Measurements from ENCODE around the gene TMEM115. TPM values are rescaled to one million over a fixed set of nuclear protein-coding genes. Genes with fewer than 3 reads are reported as not detected.

TMEM115 gene
- total and polyA plus RNA-seq, 9 of the 15 experiments (the other 6 are each of a cell fraction or from before 2014, with no cell fraction given), result 1.6 to 26.9 (median 14.1) TPM

DNA sequence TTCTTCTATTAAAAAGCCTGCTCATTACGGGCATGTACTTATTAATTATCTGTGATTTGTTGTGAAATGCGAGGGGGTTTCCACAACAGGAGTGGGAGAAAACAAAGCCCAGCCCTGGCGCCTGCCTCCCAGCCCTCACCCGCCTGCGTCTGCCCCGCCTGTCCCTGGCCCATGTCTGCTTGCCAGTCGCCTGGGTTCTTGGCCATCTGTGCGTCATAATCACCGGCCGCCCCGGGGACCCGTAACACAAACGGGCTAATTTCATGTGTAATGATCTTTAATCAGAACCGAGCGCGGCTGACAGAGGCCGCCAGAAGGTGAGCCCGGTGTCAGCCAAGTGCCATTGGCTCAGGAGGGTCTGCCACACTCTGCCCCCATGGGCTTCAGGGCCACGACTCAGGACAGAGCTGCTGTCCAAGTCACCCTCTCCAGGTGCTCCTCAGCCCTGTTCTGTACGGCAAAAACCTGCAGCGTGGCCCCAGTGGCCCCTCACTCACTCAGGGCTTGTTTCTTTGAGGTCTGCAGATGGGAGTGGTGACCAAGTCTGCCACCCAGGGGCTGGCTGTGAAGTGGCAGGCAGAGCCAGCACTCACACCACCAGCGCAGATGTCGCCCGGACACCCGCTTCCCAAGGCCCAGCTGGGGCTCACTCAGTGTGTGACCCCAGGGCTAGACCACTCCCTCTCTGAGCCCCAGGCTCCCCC, 28.8 kb upstream of the TMEM115 start:
- BruUV-seq (replicated peaks), result no TSS peak
- TF ChIP-seq, protein P1, sequence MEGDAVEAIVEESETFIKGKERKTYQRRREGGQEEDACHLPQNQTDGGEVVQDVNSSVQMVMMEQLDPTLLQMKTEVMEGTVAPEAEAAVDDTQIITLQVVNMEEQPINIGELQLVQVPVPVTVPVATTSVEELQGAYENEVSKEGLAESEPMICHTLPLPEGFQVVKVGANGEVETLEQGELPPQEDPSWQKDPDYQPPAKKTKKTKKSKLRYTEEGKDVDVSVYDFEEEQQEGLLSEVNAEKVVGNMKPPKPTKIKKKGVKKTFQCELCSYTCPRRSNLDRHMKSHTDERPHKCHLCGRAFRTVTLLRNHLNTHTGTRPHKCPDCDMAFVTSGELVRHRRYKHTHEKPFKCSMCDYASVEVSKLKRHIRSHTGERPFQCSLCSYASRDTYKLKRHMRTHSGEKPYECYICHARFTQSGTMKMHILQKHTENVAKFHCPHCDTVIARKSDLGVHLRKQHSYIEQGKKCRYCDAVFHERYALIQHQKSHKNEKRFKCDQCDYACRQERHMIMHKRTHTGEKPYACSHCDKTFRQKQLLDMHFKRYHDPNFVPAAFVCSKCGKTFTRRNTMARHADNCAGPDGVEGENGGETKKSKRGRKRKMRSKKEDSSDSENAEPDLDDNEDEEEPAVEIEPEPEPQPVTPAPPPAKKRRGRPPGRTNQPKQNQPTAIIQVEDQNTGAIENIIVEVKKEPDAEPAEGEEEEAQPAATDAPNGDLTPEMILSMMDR (IDR thresholded peaks at IDR 0.05 in 2 of 3, conservative IDR thresholded peaks at IDR 0.05 in 1 of 3; ENCODE audit: insufficient read depth in 2 of 3, low read depth in 1 of 3, low read length in 3 of 3), result peak; percentile 42 to 48 (median 46); a peak in 5 of 6 replicates
- no peak for TF ChIP-seq PTTG1 (tag; IDR thresholded peaks at IDR 0.05; ENCODE audit: low read depth)
- TF ChIP-seq RAD21 (CRISPR knock-in tag; conservative IDR thresholded peaks at IDR 0.05 in 1 of 2, IDR thresholded peaks at IDR 0.05 in 1 of 2), result peak in 1 of 2 experiments; percentile 43; a peak in 1 of 4 replicates
- no peak for TF ChIP-seq THRA (IDR thresholded peaks at IDR 0.05)
- TF ChIP-seq, protein P2, sequence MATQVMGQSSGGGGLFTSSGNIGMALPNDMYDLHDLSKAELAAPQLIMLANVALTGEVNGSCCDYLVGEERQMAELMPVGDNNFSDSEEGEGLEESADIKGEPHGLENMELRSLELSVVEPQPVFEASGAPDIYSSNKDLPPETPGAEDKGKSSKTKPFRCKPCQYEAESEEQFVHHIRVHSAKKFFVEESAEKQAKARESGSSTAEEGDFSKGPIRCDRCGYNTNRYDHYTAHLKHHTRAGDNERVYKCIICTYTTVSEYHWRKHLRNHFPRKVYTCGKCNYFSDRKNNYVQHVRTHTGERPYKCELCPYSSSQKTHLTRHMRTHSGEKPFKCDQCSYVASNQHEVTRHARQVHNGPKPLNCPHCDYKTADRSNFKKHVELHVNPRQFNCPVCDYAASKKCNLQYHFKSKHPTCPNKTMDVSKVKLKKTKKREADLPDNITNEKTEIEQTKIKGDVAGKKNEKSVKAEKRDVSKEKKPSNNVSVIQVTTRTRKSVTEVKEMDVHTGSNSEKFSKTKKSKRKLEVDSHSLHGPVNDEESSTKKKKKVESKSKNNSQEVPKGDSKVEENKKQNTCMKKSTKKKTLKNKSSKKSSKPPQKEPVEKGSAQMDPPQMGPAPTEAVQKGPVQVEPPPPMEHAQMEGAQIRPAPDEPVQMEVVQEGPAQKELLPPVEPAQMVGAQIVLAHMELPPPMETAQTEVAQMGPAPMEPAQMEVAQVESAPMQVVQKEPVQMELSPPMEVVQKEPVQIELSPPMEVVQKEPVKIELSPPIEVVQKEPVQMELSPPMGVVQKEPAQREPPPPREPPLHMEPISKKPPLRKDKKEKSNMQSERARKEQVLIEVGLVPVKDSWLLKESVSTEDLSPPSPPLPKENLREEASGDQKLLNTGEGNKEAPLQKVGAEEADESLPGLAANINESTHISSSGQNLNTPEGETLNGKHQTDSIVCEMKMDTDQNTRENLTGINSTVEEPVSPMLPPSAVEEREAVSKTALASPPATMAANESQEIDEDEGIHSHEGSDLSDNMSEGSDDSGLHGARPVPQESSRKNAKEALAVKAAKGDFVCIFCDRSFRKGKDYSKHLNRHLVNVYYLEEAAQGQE (IDR thresholded peaks at IDR 0.05; ENCODE audit: borderline replicate concordance), result peak; percentile 12; the same call in 1 of the 2 replicates
- TF ChIP-seq, protein P2 (CRISPR knock-in tag; IDR thresholded peaks at IDR 0.05; ENCODE audit: low read depth), result no peak
- 0 out of 4 replicates have a peak, but pooled peaks of 1 of the 2 experiments have one; percentile 8 for TF ChIP-seq NRF1 (conservative IDR thresholded peaks at IDR 0.05 in 1 of 2, IDR thresholded peaks at IDR 0.05 in 1 of 2)
- TF ChIP-seq STAT5A (IDR thresholded peaks at IDR 0.05; ENCODE audit: borderline replicate concordance, low read length), result no peak
- no peak for TF ChIP-seq BACH1 (tag; IDR thresholded peaks at IDR 0.05)

More for the DNA sequence above, 28.8 kb upstream of the TMEM115 start:
- intact Hi-C loops (cut with micrococcal nuclease), result no loop called here
- Histone ChIP-seq H3K27me3 (ENCODE audit: control insufficient read depth in 2 of 2, insufficient read depth in 2 of 2, low read length in 2 of 2) (peaks cover 0 to 39% of the 10 kb centered on the region in 2 experiments; a peak in 4 of 5 replicates), H3K79me2 (ENCODE audit: control insufficient read depth, insufficient read depth, low read length) (no peaks in the 10 kb centered on the region), H3K9ac (ENCODE audit: insufficient read depth in 1 of 2, low read depth in 2 of 2, low read length in 2 of 2) (no peak overlapping the region), H3K9me3 (replicated peaks; ENCODE audit: control insufficient read depth, insufficient read depth, low read depth, low read length) (no peaks in the 10 kb centered on the region), H3K9me1 (ENCODE audit: control insufficient read depth, insufficient read depth, low read length) (no peaks in the 10 kb centered on the region), H4K20me1 (replicated peaks; ENCODE audit: control insufficient read depth, insufficient read depth, low read length) (no peaks in the 10 kb centered on the region), H3K36me3 (ENCODE audit: control insufficient read depth, insufficient read depth, low read length) (no peaks in the 10 kb centered on the region), H3K27ac (ENCODE audit: extremely low read depth, low read depth, low read length) (no peak overlapping the region), H3K4me1 (replicated peaks in 1 of 2; ENCODE audit: control insufficient read depth in 2 of 2, insufficient read depth in 2 of 2, low read length in 2 of 2) (peaks cover 4 to 40% of the 10 kb centered on the region in 2 experiments; a peak in 2 of 5 replicates), H2AFZ (ENCODE audit: low read depth, low read length) (no peak overlapping the region), H3K4me2 (ENCODE audit: insufficient read depth, low read length) (no peak overlapping the region), H3K4me3 (no peak overlapping the region)
- POLR2A ChIA-PET, result interaction anchor here (1.1 kb wide), 1 partner anchor 9 kb away, joined by 4 read pairs; no protein-coding TSS in a partner anchor
- in situ Hi-C loops (cut with MboI), result no loop called here
- 32% methylated on average over 20 of the region's 25 CpGs for WGBS (ENCODE audit: insufficient coverage, low coverage, missing lambda C conversion rate)
- no peak for FAIRE-seq
- ATAC-seq, result peak; percentile 77
- CTCF ChIA-PET (ENCODE audit: low intra/inter-chr PET ratio), result interaction anchor here (1.6 kb wide), 1 partner anchor 12 kb away, joined by 4 read pairs; no protein-coding TSS in a partner anchor
- peak; percentile 14 to 41 (median 38) for DNase-seq (ENCODE audit: extremely low read depth in 1 of 4, low spot score in 3 of 4)
